GM12801 (cell line): ENCODE results near the gene TMBIM4.

Experiments used
- CTCF ChIP-seq: IDR thresholded peaks from one replicate; pipeline ENCODE4 v1.5.1; 2011; ENCODE audit warnings: control low read depth; ENCODE audit not compliant: insufficient read length; ENCODE audit errors: extremely low read depth

TMBIM4 gene

GRCh38 chr12:66092559-66093269 lies 77.1 kb downstream of the TMBIM4 start:
- no peak for TF ChIP-seq CTCF

GRCh38 chr12:66090157-66090556 lies 79.6 kb downstream of the TMBIM4 start:
- TF ChIP-seq CTCF = no peak

GRCh38 chr12:66087365-66087943 lies 82.3 kb downstream of the TMBIM4 start:
- no peak for TF ChIP-seq CTCF

GRCh38 chr12:66085998-66086397 lies 83.8 kb downstream of the TMBIM4 start:
- no peak for TF ChIP-seq CTCF
